ENCODE data around the gene CST5.

- TF ChIP-seq CTCF (IDR thresholded peaks at IDR 0.05; ENCODE audit: poor library complexity) (no peak), EZH2phosphoT487 (IDR thresholded peaks at IDR 0.05; ENCODE audit: low read depth, severe bottlenecking, unreplicated experiment) (no peak)
Observed at GRCh38 chr20:23887856-23888255, 8.3 kb upstream of the CST5 start.
